Measurements from ENCODE around the gene FAM171A2.

The FAM171A2 gene

DNA sequence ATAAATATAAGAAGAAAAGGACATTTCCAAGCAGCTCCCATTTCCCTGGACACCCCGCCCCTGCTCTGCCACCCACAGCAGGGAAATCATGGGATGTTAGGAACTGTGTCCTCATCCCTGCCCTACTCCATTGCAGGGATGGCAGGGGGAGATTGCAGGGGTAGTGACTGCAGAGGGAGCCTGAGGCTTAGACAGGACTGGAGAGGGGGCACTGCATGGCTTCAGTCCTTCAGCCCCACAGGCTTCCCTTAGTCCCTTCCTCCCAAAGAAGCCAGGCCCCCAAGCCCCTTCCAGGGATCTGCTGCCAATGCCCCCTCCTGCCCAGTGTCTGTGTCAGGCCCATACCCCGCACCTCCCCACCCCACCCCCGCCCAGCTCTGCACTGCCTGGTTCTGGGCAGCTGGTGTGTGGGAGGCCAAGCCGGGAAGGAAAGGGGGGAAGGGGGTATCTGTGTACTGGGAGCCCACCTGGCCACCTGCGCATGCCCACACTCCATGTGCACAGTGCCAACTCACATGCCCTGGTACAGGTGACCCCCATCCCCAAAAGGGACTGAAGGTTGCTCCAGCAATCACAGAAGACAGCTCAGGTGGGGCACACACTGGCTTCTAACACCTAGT lies 52.0 kb downstream of the FAM171A2 start:
- no peak for DNase-seq (ENCODE audit: low read depth)
- TF ChIP-seq, protein P1, sequence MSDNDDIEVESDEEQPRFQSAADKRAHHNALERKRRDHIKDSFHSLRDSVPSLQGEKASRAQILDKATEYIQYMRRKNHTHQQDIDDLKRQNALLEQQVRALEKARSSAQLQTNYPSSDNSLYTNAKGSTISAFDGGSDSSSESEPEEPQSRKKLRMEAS (IDR thresholded peaks at IDR 0.05; ENCODE audit: low read depth, low read length) = no peak
- TF ChIP-seq MYC (IDR thresholded peaks at IDR 0.05; ENCODE audit: low read depth, low read length) (no peak), POLR2A (IDR thresholded peaks at IDR 0.05; ENCODE audit: extremely low read depth, insufficient read length) (no peak)
- TF ChIP-seq, protein P2, sequence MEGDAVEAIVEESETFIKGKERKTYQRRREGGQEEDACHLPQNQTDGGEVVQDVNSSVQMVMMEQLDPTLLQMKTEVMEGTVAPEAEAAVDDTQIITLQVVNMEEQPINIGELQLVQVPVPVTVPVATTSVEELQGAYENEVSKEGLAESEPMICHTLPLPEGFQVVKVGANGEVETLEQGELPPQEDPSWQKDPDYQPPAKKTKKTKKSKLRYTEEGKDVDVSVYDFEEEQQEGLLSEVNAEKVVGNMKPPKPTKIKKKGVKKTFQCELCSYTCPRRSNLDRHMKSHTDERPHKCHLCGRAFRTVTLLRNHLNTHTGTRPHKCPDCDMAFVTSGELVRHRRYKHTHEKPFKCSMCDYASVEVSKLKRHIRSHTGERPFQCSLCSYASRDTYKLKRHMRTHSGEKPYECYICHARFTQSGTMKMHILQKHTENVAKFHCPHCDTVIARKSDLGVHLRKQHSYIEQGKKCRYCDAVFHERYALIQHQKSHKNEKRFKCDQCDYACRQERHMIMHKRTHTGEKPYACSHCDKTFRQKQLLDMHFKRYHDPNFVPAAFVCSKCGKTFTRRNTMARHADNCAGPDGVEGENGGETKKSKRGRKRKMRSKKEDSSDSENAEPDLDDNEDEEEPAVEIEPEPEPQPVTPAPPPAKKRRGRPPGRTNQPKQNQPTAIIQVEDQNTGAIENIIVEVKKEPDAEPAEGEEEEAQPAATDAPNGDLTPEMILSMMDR (IDR thresholded peaks at IDR 0.05; ENCODE audit: low read depth, low read length) = no peak
- H3K4me3 ChIP-seq (ENCODE audit: low read depth, low read length) = no peak overlapping the region

GRCh38 chr17:44310609-44311376 lies 52.9 kb downstream of the FAM171A2 start:
- TF ChIP-seq MYC (IDR thresholded peaks at IDR 0.05; ENCODE audit: low read depth, low read length) = no peak
- TF ChIP-seq, protein P1 (IDR thresholded peaks at IDR 0.05; ENCODE audit: low read depth, low read length) = no peak
- no peak for TF ChIP-seq POLR2A (IDR thresholded peaks at IDR 0.05; ENCODE audit: extremely low read depth, insufficient read length)
- no peak overlapping the region for H3K4me3 ChIP-seq (ENCODE audit: low read depth, low read length)
- no peak for DNase-seq (ENCODE audit: low read depth)

- no peak overlapping the region for H3K4me3 ChIP-seq (ENCODE audit: low read depth, low read length)
- DNase-seq (ENCODE audit: low read depth) = no peak
- TF ChIP-seq MYC (IDR thresholded peaks at IDR 0.05; ENCODE audit: low read depth, low read length) = no peak
- TF ChIP-seq, protein P2 (IDR thresholded peaks at IDR 0.05; ENCODE audit: low read depth, low read length) = no peak
- TF ChIP-seq POLR2A (IDR thresholded peaks at IDR 0.05; ENCODE audit: extremely low read depth, insufficient read length) = no peak
- TF ChIP-seq, protein P1 (IDR thresholded peaks at IDR 0.05; ENCODE audit: low read depth, low read length) = no peak
These were observed 53.5 kb downstream of the FAM171A2 start for GRCh38 chr17:44310188-44310587.

DNA sequence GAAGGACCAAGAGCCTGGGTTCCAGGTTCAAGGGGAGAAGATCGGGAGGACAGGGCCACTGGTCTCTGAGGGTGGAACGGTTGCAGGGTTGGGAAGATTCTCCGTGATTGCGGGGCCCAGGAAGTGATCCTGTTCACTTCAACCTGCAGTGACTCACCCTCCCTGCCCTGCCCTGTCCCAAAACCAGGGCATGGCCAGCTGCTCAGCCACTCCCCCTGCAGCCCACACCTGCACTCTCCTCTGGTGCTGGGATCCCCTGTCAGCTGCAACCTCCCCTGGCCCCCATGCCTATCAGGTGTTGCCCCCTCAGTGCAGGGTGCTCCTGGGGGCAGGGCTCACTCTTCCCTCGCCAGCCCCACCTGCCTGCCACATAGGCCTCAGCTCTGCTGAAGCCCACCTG lies 54.2 kb downstream of the FAM171A2 start:
- TF ChIP-seq, protein P2 (IDR thresholded peaks at IDR 0.05; ENCODE audit: low read depth, low read length) = no peak
- TF ChIP-seq POLR2A (IDR thresholded peaks at IDR 0.05; ENCODE audit: extremely low read depth, insufficient read length) (no peak), MYC (IDR thresholded peaks at IDR 0.05; ENCODE audit: low read depth, low read length) (no peak)
- TF ChIP-seq, protein P1 (IDR thresholded peaks at IDR 0.05; ENCODE audit: low read depth, low read length) = no peak
- DNase-seq (ENCODE audit: low read depth) = no peak
- H3K4me3 ChIP-seq (ENCODE audit: low read depth, low read length) = no peak overlapping the region

DNA sequence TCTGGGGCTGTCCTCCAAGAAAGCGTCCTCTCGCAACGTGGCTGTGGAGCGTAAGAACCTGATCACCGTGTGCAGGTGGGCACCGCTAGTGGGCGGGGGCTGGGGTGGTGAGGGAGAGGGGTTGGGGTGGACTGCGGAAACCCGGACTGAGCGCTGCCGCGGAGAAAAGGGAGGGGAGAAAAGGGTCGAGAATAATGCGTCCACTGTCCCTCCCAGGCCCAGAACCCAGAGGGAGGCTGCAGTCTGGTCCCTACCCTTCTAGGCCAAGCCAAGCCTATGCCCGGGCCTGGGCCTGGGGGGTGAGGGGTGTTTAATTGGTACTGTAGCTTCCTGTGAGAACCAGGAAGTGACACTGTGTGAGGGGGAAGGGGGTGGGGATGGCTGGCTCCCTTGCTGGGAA lies 54.8 kb downstream of the FAM171A2 start:
- DNase-seq (ENCODE audit: low read depth) = no peak
- TF ChIP-seq, protein P2 (IDR thresholded peaks at IDR 0.05; ENCODE audit: low read depth, low read length) = no peak
- no peak for TF ChIP-seq MYC (IDR thresholded peaks at IDR 0.05; ENCODE audit: low read depth, low read length)
- no peak for TF ChIP-seq POLR2A (IDR thresholded peaks at IDR 0.05; ENCODE audit: extremely low read depth, insufficient read length)
- TF ChIP-seq, protein P1 (IDR thresholded peaks at IDR 0.05; ENCODE audit: low read depth, low read length) = no peak
- H3K4me3 ChIP-seq (ENCODE audit: low read depth, low read length) = no peak overlapping the region

- TF ChIP-seq, protein P2 (IDR thresholded peaks at IDR 0.05; ENCODE audit: low read depth, low read length) = no peak
- no peak within 1 kb of the TSS for H3K4me3 ChIP-seq (ENCODE audit: low read depth, low read length)
- peak; percentile 74 for DNase-seq (ENCODE audit: low read depth)
These were observed 55.3 kb downstream of the FAM171A2 start, which contains the start of gene RUNDC3A for GRCh38 chr17:44308320-44308818. Gene RUNDC3A (plus strand): TSS chr17:44308601. CDS start chr17:44308833, 232 bp downstream.

Measured in NB4 (cell line).